C4-2B (cell line): ENCODE measurements around the gene RFX2.

Experiments used
- CTCF ChIP-seq: fragments of 450-650 bp; conservative IDR thresholded peaks from 2 replicates; pipeline ENCODE4 v1.5.1; 2017; ENCODE audit warnings: mild to moderate bottlenecking
- ZFX ChIP-seq: fragments of 450-650 bp; IDR thresholded peaks from 2 replicates; pipeline ENCODE4 v1.6.1; 2017

GRCh38 chr19:6070207-6070681 is 40.1 kb downstream of the RFX2 start:
- TF ChIP-seq CTCF (no peak), ZFX (no peak)
